D721Med (cell line): ENCODE data around the gene ITGA4.

Experiments
- DNase-seq: peaks from one replicate; pipeline ENCODE4 v3.0.0; 2011; ENCODE audit warnings: low spot score; ENCODE audit not compliant: insufficient read length
- FAIRE-seq: peaks from 2 replicates; lab custom pipeline; 2011; peaks lifted over from hg19 to GRCh38; lab: Jason Lieb, UNC
- TF ChIP-seq, protein P1 (sequence below): IDR thresholded peaks from 2 replicates; pipeline ENCODE4 v1.5.1; 2012; ENCODE audit warnings: mild to moderate bottlenecking, control low read depth; ENCODE audit not compliant: insufficient read depth; ENCODE audit errors: missing control alignments

The ITGA4 gene

DNA sequence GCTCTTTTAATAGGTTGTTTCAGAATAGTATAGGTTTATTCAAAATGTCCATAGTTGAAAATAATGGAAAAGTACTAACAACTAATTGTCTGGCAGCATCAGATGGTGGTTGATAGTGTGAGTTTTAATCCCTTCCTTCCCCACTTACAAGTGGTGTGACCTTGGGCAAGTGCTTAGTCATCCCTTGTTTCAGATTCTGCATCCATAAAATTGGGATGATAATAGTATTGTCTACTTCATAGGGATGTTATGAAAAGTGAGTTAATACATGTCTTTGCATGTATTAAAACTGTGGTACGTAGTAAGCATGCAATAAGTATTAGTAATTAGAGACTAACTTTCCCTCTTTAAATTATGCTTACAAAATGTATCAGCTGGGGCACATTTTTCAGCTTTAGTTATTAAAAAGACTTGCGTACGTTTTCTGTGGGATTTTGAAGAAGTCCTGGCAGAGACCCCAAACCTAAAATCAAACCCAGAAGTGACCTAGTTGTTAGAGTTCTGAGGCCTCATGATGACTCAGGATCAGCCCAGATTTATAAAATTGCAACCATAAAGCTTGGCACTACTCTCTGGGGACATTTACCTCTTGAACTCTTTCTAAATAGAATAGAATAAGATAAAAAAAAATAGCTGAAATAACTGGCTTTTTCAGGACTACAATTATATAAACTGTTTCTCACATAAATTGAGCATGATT, 8.6 kb downstream of the ITGA4 start:
- no peak for DNase-seq
- TF ChIP-seq, protein P1, sequence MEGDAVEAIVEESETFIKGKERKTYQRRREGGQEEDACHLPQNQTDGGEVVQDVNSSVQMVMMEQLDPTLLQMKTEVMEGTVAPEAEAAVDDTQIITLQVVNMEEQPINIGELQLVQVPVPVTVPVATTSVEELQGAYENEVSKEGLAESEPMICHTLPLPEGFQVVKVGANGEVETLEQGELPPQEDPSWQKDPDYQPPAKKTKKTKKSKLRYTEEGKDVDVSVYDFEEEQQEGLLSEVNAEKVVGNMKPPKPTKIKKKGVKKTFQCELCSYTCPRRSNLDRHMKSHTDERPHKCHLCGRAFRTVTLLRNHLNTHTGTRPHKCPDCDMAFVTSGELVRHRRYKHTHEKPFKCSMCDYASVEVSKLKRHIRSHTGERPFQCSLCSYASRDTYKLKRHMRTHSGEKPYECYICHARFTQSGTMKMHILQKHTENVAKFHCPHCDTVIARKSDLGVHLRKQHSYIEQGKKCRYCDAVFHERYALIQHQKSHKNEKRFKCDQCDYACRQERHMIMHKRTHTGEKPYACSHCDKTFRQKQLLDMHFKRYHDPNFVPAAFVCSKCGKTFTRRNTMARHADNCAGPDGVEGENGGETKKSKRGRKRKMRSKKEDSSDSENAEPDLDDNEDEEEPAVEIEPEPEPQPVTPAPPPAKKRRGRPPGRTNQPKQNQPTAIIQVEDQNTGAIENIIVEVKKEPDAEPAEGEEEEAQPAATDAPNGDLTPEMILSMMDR: no peak
- peak; percentile 25 for FAIRE-seq

DNA sequence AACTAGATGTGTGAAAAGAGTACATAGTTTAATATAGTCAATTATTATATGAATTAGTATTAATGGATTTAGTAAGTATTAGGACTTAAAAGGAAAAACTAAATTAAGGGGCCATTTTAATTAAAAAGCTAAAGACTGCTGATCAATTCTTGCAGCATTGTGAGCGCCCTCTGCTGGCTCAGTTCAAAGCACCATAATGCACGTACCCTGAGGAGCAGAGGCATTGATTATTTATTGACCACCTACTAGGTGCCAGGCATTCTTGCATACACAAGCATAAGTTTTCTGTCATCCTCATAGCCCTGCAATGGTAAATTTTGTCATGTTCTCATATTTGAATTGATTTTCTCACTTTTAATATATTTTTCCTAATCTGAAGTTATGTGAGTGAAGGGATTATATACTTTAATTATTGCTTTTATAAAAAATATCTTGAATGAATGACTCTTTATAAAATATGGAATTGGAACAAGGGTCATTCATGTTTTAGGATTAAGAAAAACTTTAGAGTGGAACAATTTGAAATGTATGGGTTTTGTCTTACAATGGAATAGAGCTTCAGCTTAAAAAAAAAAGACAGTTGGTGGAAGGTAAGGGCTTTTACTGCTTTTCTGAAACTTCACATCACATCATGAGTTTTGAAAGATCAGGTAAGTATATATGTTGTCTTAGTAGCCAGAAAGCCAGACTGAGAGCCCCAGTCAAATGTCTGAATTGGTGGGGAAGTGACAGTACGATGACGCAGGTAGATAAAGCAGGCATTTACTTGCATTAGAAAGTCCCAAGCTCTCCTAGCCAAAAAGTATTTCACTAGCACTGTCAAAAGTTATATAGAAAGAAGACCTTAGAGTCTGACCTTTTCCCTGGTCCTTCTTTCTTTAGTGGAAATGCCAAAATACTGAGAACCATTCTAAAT, 9.7 kb downstream of the ITGA4 start:
- FAIRE-seq: peak; percentile 83
- TF ChIP-seq, protein P1: peak; percentile 84

DNA sequence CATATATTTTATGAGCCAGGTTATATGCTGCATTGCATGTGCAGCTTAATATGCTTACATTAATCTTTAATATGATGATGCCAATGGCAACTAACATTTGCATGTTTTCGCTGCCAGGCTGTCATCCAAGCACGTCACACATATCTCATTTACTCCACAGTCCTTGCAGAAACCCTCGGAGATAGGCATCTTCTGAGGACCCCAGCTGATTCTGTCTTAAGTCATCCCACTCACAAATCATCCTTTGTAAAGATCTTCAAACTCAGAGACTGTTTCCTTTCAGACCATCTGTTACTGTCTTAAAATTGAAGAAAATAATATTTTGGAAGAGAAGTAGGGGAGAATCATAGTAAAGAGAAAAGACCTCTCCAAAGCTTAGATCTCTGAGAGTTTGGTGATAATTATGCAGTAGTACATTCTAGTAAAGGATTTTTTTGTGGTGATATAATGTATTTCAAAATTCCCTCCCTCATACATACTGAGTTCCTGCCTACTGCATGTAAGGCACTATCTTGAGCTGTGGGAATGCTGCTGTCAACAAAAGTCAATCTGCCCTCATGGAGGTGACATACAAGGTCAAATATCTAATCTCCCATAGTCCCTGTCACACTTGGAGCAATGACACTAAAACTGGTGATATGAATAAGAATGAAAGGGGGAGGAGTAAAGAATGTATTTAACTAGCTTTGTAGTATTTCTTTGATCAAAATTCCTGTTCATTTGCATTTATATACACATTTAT, 11.0 kb downstream of the ITGA4 start:
- no peak for DNase-seq

More for the DNA sequence above, 9.7 kb downstream of the ITGA4 start:
- no peak for DNase-seq

DNA sequence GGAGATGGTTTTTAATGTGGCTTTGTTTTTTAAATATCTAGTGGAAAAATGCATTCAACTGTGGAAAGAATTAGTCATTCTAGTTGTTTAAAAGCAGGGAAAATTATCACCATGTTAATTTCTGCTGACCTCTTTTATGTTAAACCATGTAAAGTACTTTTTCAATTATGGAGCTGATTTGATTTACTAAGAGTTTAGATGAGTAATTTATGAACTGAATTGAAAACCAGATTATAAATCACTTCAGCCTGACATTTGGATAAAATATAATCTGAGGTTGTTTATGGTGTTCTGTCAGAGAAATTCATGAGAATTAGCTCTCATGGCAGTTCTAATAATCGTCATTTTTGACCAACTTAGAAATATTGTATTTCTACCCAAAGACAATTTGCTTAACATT, 11.6 kb downstream of the ITGA4 start:
- DNase-seq (no peak), FAIRE-seq (no peak)
- TF ChIP-seq, protein P1: no peak

More for the DNA sequence above, 11.0 kb downstream of the ITGA4 start:
- TF ChIP-seq, protein P1: no peak
- FAIRE-seq: no peak

DNA sequence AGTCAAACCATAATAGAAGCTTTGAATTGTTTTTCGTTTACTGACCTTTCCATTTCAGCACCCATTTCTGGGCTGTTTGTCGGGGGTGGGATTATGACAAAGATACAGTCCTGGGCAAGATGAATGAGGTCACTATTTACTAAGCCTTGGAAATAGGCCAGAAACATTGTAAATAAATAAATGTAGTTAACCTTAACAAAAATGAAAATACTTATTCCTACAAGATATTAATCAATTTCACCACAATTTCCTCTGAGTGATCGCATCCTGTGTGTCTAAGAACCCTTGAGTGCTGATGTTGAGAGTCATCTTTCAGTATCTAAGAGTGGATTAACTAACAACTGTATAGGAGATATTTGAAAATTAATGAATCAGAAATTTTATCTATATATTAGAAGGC, 14.0 kb downstream of the ITGA4 start:
- DNase-seq: no peak

DNA sequence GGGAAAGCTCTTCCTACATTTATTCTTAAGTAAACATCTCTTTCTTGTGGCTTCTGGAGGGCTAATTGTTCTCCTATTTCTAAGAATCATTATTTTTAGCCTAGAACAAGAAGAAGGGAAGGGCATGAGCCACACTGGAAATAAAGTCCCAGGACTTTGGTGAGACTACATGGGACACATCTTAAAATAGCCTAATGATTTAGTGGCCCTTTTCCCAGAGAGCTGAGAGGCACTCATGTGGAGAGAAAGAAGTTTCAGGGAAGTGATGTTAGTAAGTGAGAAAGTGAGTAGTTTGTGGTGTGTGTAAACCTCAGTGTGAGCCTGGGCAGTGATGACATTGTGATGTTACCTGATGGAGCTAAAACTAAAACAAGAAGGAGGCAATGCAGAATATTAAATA, 14.6 kb downstream of the ITGA4 start:
- DNase-seq (no peak), FAIRE-seq (no peak)
- TF ChIP-seq, protein P1: no peak

More for the DNA sequence above, 14.0 kb downstream of the ITGA4 start:
- TF ChIP-seq, protein P1: no peak
- FAIRE-seq: no peak
